Keratinocyte (primary cell): ENCODE data around the gene PPP2R5B. TPM values are rescaled to one million over a fixed set of nuclear protein-coding genes. Genes with fewer than 3 reads are reported as not detected.

ENCODE experiments used
- DNase-seq: peaks from one replicate; pipeline ENCODE4 v3.0.0-alpha.2; 2011; ENCODE audit warnings: low read depth, missing footprints, low spot score
- FAIRE-seq: peaks from 2 replicates; lab custom pipeline; 2011; peaks lifted over from hg19 to GRCh38; lab: Jason Lieb, UNC
- H2AFZ ChIP-seq: 2 replicates; pipeline ENCODE4 v1.6.0; 2012; ENCODE audit warnings: low read length, control low read depth, inconsistent platforms; ENCODE audit not compliant: control insufficient read depth
- H3K27ac ChIP-seq: 2 replicates; pipeline ENCODE4 v1.5.1; 2011; ENCODE audit warnings: low read length; ENCODE audit not compliant: control insufficient read depth, insufficient read depth
- H3K27me3 ChIP-seq: 3 replicates; pipeline ENCODE4 v1.6.0; 2011; ENCODE audit warnings: low read length; ENCODE audit not compliant: control insufficient read depth, insufficient read depth; ENCODE audit errors: extremely low read depth
- H3K36me3 ChIP-seq, 2 experiments: 2 replicates in 1 of 2; 3 replicates in 1 of 2; pipeline ENCODE4 v1.5.1; 2011; ENCODE audit warnings: low read length in 2 of 2, mild to moderate bottlenecking in 1 of 2; ENCODE audit not compliant: control insufficient read depth in 2 of 2, insufficient read depth in 2 of 2; ENCODE audit errors: extremely low read depth in 1 of 2
- H3K4me1 ChIP-seq: 3 replicates; pipeline ENCODE4 v1.5.1; 2011; ENCODE audit warnings: low read length; ENCODE audit not compliant: control insufficient read depth, insufficient read depth; ENCODE audit errors: extremely low read depth
- H3K4me2 ChIP-seq: 3 replicates; pipeline ENCODE4 v1.6.0; 2011; ENCODE audit warnings: low read depth, low read length; ENCODE audit not compliant: control insufficient read depth, insufficient read depth; ENCODE audit errors: extremely low read depth
- H3K4me3 ChIP-seq, 3 experiments: fragments of 200-600 bp in 1 of 3; sonication (generic) in 1 of 3; 2 replicates in 2 of 3; 3 replicates in 1 of 3; pipeline ENCODE4 v1.5.1; 2011 to 2016; ENCODE audit warnings: low read length in 3 of 3, mild to moderate bottlenecking in 3 of 3, control low read depth in 2 of 3, inconsistent platforms in 1 of 3, low read depth in 1 of 3, mixed read lengths in 1 of 3, mixed run types in 1 of 3, moderate library complexity in 1 of 3; ENCODE audit not compliant: control insufficient read depth in 2 of 3, insufficient read depth in 2 of 3; ENCODE audit errors: extremely low read depth in 1 of 3
- H3K79me2 ChIP-seq: 2 replicates; pipeline ENCODE4 v1.6.0; 2012; ENCODE audit warnings: low read length; ENCODE audit not compliant: control insufficient read depth, insufficient read depth
- H3K9ac ChIP-seq: 3 replicates; pipeline ENCODE4 v1.6.0; 2011; ENCODE audit warnings: low read length; ENCODE audit not compliant: control insufficient read depth, insufficient read depth; ENCODE audit errors: extremely low read depth
- H3K9me1 ChIP-seq: 3 replicates; pipeline ENCODE4 v1.6.0; 2011; ENCODE audit warnings: low read length; ENCODE audit not compliant: control insufficient read depth, insufficient read depth; ENCODE audit errors: extremely low read depth
- H3K9me3 ChIP-seq: 2 replicates; pipeline ENCODE4 v1.5.1; 2012; ENCODE audit warnings: low read depth, low read length; ENCODE audit not compliant: control insufficient read depth
- H4K20me1 ChIP-seq: 3 replicates; pipeline ENCODE4 v1.6.0; 2011; ENCODE audit warnings: low read length; ENCODE audit not compliant: control insufficient read depth, insufficient read depth; ENCODE audit errors: extremely low read depth
- CTCF ChIP-seq, 3 experiments: IDR thresholded peaks in 1 of 3; conservative IDR thresholded peaks in 1 of 3; optimal IDR thresholded peaks in 1 of 3; 2 replicates in 2 of 3; 3 replicates in 1 of 3; pipeline versions ENCODE3 to v1.5.1; 2011; ENCODE audit warnings: low read length in 3 of 3, mild to moderate bottlenecking in 3 of 3, moderate library complexity in 2 of 3, control low read depth in 1 of 3, inconsistent platforms in 1 of 3; ENCODE audit not compliant: insufficient read depth in 2 of 3; ENCODE audit errors: extremely low read depth in 1 of 3
- EZH2 ChIP-seq: IDR thresholded peaks from one replicate; pipeline ENCODE4 v1.6.1; 2012; ENCODE audit warnings: inconsistent platforms, mild to moderate bottlenecking, low read length, moderate library complexity
- dilution Hi-C: fragments of 300-500 bp; cut with MboI; formaldehyde crosslinking; loops from one replicate; pipeline ENCODE4 v1.7.0; 2020; ENCODE audit warnings: low sequenced_read_pairs; ENCODE audit not compliant: extremely low pct_ligation_motif_present
- polyA plus RNA-seq, 5 experiments: library from polyadenylated mRNA; depleted of rRNA in 3 of 5; stranded (reverse) in 3 of 5; stranded (forward) in 1 of 5; unstranded in 1 of 5; fragments of >200 nt; gene quantifications; 1 replicate in 1 of 5; 2 replicates in 3 of 5; 3 replicates in 1 of 5; pipeline versions ENCODE4 v1.2.1 to v1.2.3, GENCODE V29; 2011 to 2012; ENCODE audit warnings: missing spikeins in 2 of 5, low read depth in 1 of 5, low replicate concordance in 1 of 5

The PPP2R5B gene
- polyA plus RNA-seq, 1 donor (not counting 4 experiments of a cell fraction or from before 2014, with no cell fraction given) = 16.4 TPM

- no peak overlapping the region for H3K27ac ChIP-seq
- no peak overlapping the region for H3K4me2 ChIP-seq
- H3K9me1 ChIP-seq = no peaks in the 10 kb centered on the region
- H3K79me2 ChIP-seq = peaks cover 12% of the 10 kb centered on the region
- FAIRE-seq (no peak), DNase-seq (no peak)
- no peak overlapping the region for H3K4me3 ChIP-seq
- dilution Hi-C loops = no loop called here
- TF ChIP-seq CTCF (optimal IDR thresholded peaks at IDR 0.05 in 1 of 3, IDR thresholded peaks at IDR 0.05 in 1 of 3, conservative IDR thresholded peaks at IDR 0.05 in 1 of 3; ENCODE audit: extremely low read depth in 1 of 3, insufficient read depth in 2 of 3, low read length in 3 of 3) = no peak
- TF ChIP-seq EZH2 = no peak
- H3K9me3 ChIP-seq = no peaks in the 10 kb centered on the region
- no peak overlapping the region for H3K9ac ChIP-seq
- no peaks in the 10 kb centered on the region for H4K20me1 ChIP-seq
- H2AFZ ChIP-seq = no peak overlapping the region
- no peaks in the 10 kb centered on the region for H3K27me3 ChIP-seq
- H3K4me1 ChIP-seq = peaks cover 9% of the 10 kb centered on the region
- peaks cover 15 to 45% of the 10 kb centered on the region in 2 experiments for H3K36me3 ChIP-seq
Measured at GRCh38 chr11:64911689-64912088, 12.8 kb upstream of the PPP2R5B start.

- no peak overlapping the region for H3K4me3 ChIP-seq
- peaks cover 15 to 37% of the 10 kb centered on the region in 2 experiments for H3K36me3 ChIP-seq
- TF ChIP-seq EZH2 (no peak), CTCF (optimal IDR thresholded peaks at IDR 0.05 in 1 of 3, IDR thresholded peaks at IDR 0.05 in 1 of 3, conservative IDR thresholded peaks at IDR 0.05 in 1 of 3; ENCODE audit: extremely low read depth in 1 of 3, insufficient read depth in 2 of 3, low read length in 3 of 3) (no peak)
- peaks cover 13% of the 10 kb centered on the region for H3K4me1 ChIP-seq
- no peaks in the 10 kb centered on the region for H4K20me1 ChIP-seq
- H3K79me2 ChIP-seq = peaks cover 14% of the 10 kb centered on the region
- no peaks in the 10 kb centered on the region for H3K9me1 ChIP-seq
- no peak overlapping the region for H3K9ac ChIP-seq
- no peaks in the 10 kb centered on the region for H3K27me3 ChIP-seq
- no peak overlapping the region for H3K4me2 ChIP-seq
- dilution Hi-C loops = no loop called here
- H2AFZ ChIP-seq = no peak overlapping the region
- FAIRE-seq (no peak), DNase-seq (no peak)
- H3K27ac ChIP-seq = no peak overlapping the region
- H3K9me3 ChIP-seq = no peaks in the 10 kb centered on the region
Measured at GRCh38 chr11:64913171-64913727, 11.2 kb upstream of the PPP2R5B start.
